WI38 (cell line): ENCODE data around the gene MACROD2.

Experiments used
- H3K4me3 ChIP-seq: 2 replicates; pipeline ENCODE4 v1.5.1; 2011; ENCODE audit warnings: low read depth, mild to moderate bottlenecking, control low read depth, low read length
- CTCF ChIP-seq: IDR thresholded peaks from 2 replicates; pipeline ENCODE4 v1.5.1; 2012; ENCODE audit warnings: low read depth, mild to moderate bottlenecking, control low read depth, low read length

Gene MACROD2

DNA sequence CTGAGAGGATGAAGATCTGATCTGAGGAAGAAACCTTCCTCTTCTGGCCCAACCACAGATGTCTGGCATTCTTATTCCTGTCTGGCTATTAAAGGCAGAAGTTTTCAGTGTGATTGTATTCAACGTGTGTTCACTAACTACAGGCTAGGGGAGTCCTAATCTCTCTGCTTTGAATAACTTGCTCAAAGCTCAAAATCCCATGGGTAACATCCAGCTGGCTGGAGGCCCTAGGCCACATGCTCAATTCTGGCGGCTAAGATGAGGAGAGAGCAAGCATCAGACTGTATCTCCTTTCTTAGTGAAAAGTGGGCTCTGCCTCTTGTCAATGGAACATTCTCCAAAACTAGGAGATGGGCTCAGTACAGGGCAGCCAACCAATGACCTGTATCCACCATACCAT, 2099.9 kb downstream of the MACROD2 start:
- TF ChIP-seq CTCF: no peak
- H3K4me3 ChIP-seq: no peak overlapping the region

- H3K4me3 ChIP-seq: no peak overlapping the region
- TF ChIP-seq CTCF: no peak
These were observed 2101.5 kb downstream of the MACROD2 start for GRCh38 chr20:16096756-16097326.

- no peak overlapping the region for H3K4me3 ChIP-seq
- TF ChIP-seq CTCF: no peak
These were observed 2102.5 kb downstream of the MACROD2 start for GRCh38 chr20:16097788-16098187.

DNA sequence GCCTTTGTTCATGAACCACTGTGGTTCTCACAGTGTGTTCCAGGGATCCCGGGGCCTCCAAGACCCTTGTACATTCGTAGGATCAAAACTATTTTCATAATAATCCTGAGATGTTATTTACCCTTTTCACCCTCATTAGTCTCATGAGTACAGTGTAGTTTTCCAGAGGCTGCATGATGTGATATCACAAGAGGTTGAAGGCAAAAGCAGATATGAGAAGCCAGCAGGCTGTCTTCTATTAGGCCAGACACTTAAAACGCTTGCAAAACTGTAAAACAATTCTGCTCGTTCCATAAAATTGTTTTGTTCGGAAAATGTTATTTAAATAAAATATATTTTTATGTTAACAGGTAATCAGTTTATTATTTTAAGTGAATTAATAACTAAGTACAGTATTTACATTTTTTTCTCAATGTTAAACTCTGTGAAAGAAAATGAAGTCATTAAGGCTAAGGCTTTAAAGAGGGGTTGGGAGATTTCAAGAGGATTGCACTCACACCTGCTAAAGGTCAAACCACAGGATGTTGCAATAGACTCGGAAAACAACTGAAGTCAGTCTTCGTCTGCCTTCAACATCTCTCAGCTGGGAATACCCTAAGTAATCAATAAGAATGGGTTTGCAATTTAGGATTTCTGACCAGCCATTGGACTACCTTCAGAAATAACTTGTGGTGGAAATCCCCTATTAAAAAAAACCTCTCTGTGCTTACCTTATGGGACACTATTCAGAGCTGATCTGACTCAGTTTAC, 2103.7 kb downstream of the MACROD2 start:
- no peak overlapping the region for H3K4me3 ChIP-seq
- no peak for TF ChIP-seq CTCF

- no peak for TF ChIP-seq CTCF
- H3K4me3 ChIP-seq: no peak overlapping the region
These were observed 2104.8 kb downstream of the MACROD2 start for GRCh38 chr20:16100111-16100510.

GRCh38 chr20:16100767-16101166, 2105.5 kb downstream of the MACROD2 start:
- TF ChIP-seq CTCF: no peak
- H3K4me3 ChIP-seq: no peak overlapping the region
